ENCODE data around the gene BTBD8.

Gene BTBD8

DNA sequence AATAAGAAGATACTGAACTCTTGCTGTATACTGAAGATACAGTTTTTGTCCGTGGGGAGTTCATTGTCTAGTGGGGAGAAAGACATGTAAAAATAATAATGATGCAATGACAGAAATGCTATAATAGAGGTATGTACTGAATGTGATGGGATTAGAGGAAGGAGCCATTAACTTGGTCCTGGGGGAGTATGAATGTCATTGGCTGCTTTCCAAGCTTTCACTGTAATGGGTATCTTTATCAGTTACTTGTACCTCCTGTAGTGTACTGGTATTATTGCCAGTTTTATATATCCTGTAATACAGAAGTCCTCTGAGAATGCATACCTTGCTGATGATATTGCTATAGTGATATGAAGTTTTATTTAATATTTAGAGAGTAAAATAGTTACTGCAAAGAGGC lies 7.4 kb downstream of the BTBD8 start:
- FAIRE-seq (no peak), DNase-seq (ENCODE audit: extremely low spot score, insufficient read length, low read depth) (no peak)

DNA sequence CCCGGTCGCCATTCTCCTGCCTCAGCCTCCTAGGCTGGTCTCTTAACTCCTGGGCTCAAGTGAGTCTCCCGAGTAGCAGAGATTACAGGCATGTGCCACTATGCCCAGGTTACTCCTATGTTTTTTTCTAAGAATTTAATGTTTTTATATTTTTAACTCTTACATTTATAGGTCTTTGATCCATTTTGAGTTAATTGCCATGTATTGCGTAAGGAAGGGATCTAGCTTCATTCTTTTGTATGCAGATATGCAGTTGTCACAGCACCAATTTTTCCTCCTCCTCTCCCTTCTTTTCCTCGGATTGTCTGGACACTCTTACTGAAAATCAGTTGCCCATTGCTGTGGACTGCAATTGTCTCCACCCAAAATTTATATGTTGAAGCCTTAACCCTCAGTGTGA lies 11.5 kb downstream of the BTBD8 start:
- DNase-seq (ENCODE audit: extremely low spot score, insufficient read length, low read depth) (no peak), FAIRE-seq (no peak)

DNA sequence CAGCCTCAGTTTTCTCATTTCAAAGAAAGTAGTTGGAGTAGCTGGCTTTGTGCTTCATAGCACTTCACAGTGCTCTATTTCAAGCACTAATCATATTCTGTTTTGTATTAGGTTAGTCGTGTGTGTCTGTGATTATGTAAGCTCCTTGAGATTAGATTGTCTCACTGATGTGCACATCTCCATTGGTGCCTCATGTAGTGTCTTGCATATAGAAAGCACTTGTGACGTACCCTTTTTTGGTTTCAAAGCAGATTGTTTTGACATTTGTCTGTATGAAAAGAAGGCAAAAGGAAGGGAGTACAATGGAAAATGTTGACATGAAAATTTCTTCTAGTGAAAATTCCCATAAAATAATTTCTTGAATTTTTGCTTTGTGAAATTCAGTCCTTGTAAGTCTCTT lies 13.9 kb downstream of the BTBD8 start:
- DNase-seq (ENCODE audit: extremely low spot score, insufficient read length, low read depth), result no peak
- no peak for FAIRE-seq

DNA sequence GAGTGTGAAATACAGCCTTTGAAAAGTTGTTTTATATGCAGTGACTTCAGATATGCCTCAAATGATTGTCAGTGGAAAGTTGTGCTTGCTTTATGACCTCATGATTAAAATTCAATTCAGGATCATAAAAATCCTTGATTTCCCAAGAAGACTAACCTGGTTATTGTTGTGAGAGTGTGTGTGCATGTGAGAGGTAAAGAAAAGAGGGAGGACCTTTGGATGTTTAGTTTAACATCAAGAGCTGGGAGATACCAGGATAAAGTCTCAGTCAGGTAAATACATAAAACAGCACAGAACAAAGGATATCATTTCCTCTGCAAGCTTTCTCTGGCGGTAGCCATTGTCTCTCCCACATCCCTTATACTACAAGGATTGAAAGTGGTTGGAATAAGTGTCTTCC lies 14.4 kb downstream of the BTBD8 start:
- DNase-seq (ENCODE audit: extremely low spot score, insufficient read length, low read depth) (no peak), FAIRE-seq (no peak)

DNA sequence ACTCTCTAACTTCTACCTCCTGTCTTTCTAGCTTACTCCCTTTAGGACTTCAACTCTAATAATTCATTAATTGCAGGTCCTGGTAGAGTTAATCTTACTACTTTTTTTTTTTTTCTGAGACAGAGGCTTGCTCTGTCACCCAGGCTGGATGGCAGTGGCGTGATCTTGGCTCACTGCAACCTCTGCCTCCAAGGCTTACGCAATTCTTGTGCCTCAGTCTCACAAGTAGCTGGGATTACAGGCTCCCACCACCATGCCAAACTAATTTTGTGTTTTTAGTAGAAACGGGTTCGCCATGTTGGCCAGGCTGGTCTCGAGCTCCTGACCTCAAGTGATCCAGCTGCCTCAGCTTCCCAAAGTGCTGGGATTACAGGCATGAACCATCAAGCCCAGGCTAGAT lies 15.7 kb downstream of the BTBD8 start:
- DNase-seq (ENCODE audit: extremely low spot score, insufficient read length, low read depth) (no peak), FAIRE-seq (no peak)

DNA sequence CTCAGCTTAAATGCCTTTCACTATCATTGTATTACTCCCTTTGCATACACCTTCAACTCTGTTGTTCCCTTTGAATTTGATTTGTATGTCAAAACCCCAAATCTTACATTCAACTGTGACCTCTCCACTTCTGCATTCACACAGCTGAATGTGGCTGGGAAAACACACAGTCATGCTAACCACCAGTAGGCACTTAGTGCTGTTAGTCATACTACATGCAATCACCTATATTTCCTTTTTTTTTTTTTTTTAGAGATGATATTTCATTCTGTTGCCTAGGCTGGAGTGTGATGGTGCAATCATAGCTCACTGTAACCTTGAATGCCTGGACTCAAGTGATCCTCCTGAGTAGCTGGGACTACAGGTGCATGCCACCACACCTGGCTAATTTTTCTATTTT lies 16.2 kb downstream of the BTBD8 start:
- no peak for DNase-seq (ENCODE audit: extremely low spot score, insufficient read length, low read depth)
- no peak for FAIRE-seq

DNA sequence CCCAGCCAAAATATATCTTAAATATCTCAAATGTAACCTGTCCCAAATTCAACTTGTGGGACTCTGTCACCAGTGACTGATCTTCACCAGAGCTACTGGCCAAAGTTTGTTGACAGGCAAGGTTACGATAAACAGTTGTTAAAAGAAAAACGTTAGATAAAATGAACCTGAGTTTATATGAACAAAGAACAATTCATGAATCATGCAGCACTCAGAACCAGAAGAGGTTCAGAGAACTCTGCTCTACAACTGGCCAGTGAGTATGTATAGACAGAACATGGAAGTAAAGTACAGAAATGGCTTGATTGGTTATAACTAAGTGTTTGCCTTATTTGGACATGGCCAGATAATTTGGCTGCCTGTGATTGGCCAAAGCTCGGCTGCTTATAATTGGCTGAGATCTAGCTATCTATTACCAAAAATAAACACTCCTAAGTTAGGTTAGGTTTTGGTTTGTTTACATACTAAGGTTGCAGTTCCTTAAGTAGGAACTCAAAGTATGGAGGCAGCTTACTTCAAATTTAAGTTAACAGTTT lies 25.5 kb downstream of the BTBD8 start:
- no peak for FAIRE-seq
- no peak for DNase-seq (ENCODE audit: extremely low spot score, insufficient read length, low read depth)

DNA sequence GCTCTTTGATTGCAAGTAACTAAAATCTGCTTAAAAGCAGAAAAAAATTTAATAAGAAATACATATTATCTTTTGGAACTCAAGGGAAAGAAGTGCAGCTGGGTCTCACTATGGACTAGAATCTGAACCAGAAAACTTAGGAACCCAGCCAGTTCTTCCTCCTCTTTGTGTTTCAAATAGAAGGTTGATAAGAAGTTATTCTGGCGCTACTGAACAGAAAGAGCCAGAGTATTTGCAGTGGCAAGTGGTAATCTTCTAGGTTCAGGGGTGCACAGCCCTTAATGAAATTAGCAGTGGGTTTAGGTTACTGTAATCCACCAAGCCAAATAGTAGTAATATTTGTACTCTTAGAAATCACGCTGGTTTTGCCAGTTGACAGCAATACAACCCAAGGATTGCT lies 28.5 kb downstream of the BTBD8 start:
- FAIRE-seq (no peak), DNase-seq (ENCODE audit: extremely low spot score, insufficient read length, low read depth) (no peak)

DNA sequence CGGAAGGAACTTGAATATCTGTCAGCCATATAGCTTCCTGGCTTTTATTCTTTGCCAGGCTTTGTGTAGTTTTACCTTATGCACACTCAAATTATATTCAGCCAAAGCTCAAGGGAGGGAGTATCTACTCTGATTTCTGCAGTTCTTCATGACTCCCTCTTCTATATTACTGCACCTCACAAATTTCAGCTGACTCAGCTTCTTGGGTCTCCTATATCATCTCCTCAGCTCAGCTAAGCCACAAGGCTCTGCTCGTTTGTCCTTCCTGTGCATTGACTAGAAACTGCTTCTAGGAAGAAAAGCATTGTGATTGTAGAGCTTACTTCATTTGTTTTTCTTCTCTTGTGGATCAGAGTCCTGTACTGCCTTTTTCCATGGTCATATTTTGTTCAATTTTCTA lies 37.4 kb downstream of the BTBD8 start:
- FAIRE-seq (no peak), DNase-seq (ENCODE audit: extremely low spot score, insufficient read length, low read depth) (no peak)

DNA sequence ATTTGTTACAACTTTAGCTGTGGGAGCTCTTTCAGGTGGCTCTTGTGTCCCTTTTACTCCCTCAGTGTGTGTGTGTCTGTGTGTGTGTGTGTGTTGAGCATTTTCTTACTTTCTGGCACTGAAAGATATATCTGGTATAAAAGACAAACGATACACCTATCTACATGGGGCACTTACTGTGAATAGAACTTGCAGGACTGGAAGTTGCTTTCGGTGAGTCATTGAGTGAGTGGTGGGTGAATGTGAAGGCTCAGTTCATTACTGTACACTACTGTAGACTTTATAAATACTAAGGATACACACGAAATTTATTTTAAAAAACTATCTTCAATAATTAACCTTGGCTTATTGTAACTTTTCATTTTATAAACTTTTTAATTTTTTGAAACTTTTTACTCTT lies 38.7 kb downstream of the BTBD8 start:
- FAIRE-seq (no peak), DNase-seq (ENCODE audit: extremely low spot score, insufficient read length, low read depth) (no peak)

DNA sequence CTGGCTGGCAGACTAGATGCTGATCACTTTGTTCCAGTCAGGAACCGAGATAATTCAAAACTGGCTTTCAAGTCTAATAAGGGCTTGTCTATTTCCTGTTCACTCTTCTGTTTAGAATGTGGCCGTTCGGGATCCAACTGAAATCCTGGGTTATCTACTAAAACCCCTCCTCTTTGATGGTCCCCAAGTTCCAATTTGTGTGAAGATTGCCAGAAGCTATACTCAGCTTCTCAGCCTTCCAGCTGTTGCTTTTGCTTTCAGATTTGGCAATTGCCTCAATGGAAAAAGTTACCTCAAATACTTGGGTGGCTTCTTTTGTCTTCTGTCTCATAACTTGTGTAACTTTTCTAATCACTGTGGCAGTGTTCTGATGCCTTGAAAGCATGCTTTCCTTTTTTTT lies 43.7 kb downstream of the BTBD8 start:
- FAIRE-seq (no peak), DNase-seq (ENCODE audit: extremely low spot score, insufficient read length, low read depth) (no peak)

DNA sequence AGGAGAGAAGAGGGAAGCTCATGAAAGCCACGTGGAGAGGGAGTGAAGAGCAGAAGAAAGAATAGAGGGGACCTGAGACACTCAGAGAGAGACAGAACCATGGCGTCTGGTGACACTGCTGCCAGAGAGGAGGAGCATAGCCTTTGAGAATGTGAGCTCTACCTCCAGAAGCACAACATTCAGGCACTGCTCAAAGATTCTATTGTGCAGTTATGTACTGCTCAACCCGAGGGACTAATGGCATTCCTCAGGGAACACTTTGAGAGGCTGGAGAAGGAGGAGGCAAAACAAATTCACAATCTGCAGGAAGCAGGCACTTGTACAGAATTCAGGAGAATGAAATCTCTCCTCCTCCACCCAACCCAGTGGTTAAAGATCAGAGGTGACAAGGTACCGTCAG lies 45.1 kb downstream of the BTBD8 start:
- no peak for DNase-seq (ENCODE audit: extremely low spot score, insufficient read length, low read depth)

DNA sequence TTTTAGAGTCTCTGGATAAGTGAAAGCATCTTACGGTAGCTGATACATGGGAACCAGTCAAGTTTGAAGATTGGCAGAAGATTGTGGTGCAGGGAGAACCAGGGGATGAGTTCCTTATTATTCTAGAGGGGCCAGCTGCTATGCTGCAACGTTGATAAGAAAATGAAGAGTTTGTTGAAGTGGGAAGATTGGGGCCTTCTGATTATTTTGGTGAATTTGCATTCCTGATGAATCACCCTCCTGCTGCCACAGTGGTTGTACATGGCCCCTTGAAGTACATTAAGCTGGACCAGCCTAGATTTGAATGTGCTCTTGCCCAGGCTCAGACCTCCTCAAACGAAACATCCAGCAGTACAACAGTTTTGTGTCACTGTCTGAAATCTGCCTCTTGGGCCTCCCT lies 45.9 kb downstream of the BTBD8 start:
- DNase-seq (ENCODE audit: extremely low spot score, insufficient read length, low read depth) (no peak), FAIRE-seq (no peak)

More for the DNA sequence above, 45.1 kb downstream of the BTBD8 start:
- FAIRE-seq, result no peak

DNA sequence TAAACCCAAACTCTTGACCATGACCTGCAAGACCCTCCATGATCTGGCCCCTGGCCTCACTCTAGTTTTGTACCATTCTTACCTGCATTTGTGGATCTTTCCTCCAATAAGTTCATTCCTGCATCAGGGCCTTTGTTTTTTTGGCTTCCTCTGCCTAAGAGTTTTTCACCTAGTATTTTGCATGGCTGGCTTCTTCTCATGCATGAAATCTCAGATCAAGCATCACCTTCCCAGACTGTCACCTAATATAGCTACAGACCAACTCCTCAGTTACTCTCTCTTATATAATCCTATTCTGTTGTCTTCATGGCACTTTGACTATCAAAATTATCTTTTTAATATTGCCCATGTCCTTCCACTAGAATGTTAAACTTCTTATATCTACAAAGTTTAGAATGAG lies 54.2 kb downstream of the BTBD8 start:
- no peak for FAIRE-seq

DNA sequence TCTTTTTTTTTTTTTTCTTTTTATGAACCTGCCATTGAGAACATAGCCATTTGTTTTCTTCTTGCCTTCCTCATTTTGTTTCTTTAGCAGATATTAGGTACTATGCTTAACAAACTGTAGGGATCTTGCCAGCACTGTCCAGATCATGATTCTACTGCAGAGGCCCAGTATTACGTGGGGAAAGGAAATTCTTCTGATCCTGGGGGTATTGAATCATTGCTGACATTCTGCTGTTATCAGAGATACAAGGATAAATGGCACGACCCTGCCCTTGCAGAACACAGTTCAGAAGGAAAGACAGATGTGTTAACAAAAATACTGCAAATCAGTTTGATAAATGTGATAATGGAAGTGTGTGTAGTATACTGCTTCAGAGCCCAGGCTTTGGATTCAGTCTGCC lies 56.2 kb downstream of the BTBD8 start:
- FAIRE-seq, result no peak

More for the DNA sequence above, 54.2 kb downstream of the BTBD8 start:
- DNase-seq (ENCODE audit: extremely low spot score, insufficient read length, low read depth), result no peak

DNA sequence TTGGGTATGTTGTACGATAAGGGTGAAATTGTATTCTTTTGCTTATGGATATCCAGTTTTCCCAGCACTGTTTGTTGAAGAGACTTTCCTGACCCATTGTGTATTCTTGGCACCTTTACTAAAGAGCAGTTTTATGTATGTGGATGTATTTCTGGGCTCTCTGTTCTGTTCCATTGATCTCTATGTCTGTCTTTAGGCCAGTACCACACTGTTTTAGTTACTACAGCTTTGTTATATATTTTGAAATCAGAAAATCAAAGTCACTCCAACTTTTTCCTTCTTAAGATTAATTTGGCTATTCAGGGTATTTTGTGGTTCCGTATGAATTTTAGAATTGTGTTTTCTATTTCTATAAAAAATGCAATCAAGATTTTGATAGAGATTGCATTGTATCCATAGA lies 74.8 kb downstream of the BTBD8 start:
- no peak for DNase-seq (ENCODE audit: extremely low spot score, insufficient read length, low read depth)
- no peak for FAIRE-seq

More for the DNA sequence above, 56.2 kb downstream of the BTBD8 start:
- DNase-seq (ENCODE audit: extremely low spot score, insufficient read length, low read depth), result no peak

DNA sequence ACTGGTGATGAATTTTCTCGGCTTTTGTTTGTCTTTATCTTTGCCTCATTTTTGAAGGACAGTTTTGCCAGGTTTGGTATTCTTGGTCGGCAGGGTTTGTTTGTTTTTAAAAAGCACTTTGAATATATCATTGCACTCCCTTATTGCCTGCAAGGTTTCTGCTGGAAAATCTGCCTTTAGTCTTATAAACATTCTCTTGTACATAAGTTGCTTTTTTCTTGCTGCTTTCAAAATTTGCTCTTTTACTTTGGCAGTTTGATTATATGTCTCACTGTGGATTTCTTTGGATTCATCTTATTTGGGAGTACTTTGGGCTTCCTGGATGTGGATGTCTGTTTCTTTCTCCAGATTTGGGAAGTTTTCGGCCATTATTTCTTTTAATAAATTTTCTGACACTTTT lies 79.4 kb downstream of the BTBD8 start:
- no peak for DNase-seq (ENCODE audit: extremely low spot score, insufficient read length, low read depth)
- no peak for FAIRE-seq

DNA sequence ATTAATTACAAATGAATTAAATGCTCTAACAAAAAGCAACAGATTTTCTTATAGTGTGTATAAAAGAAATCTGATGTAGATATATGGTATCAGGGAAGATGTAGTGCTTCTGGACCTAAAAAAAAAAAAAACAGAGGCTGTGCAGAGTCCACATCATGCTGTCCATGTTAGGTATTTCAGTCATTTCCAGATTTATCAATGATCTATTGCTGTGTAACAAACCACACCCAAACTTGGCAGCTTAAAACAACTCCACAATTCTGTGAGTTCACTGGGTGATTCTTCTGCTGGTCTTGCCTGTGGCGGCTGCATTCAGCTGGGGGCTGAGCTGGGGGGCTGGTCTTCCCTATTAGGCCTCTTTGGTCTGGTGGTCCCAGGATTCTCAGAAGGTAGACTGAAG lies 85.2 kb downstream of the BTBD8 start:
- DNase-seq (ENCODE audit: extremely low spot score, insufficient read length, low read depth) (no peak), FAIRE-seq (no peak)

DNA sequence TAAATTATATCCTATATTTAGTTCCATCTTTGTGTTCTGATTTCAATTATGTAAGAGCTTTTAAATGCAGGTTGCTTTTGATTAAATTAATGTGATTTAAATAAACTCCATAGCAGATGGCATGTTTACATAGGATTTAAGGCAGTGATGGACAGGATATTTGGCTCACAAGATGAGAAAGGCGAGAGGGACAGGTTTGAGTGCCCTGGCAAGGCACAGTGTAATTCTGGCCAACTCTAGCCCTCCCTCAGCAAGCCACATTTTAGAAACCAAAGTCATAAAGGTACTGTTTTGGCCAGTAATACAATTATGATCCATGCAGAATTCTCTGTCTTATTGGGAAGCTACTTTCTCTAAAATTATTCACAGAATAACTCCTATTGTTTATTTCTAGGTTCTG lies 87.0 kb downstream of the BTBD8 start:
- DNase-seq (ENCODE audit: extremely low spot score, insufficient read length, low read depth) (no peak), FAIRE-seq (no peak)

DNA sequence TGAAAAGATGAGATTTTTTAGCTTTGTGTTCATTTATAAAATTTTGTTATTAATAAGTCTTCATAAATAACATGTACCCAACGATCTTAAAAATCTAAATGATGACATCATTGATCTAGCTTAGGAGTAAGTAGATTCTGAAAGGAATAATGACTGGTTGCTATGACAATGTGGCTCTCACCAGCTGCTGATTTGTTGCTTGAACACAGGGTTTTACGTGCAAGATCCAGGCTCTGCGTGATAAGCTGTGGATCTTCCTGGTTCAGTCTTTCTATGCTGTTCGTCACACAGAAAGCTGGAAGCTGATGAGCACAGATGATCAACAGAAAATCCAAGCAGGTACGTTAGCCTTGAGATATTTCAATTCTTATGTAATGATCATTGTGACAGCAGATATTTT lies 88.5 kb downstream of the BTBD8 start:
- FAIRE-seq (no peak), DNase-seq (ENCODE audit: extremely low spot score, insufficient read length, low read depth) (no peak)

DNA sequence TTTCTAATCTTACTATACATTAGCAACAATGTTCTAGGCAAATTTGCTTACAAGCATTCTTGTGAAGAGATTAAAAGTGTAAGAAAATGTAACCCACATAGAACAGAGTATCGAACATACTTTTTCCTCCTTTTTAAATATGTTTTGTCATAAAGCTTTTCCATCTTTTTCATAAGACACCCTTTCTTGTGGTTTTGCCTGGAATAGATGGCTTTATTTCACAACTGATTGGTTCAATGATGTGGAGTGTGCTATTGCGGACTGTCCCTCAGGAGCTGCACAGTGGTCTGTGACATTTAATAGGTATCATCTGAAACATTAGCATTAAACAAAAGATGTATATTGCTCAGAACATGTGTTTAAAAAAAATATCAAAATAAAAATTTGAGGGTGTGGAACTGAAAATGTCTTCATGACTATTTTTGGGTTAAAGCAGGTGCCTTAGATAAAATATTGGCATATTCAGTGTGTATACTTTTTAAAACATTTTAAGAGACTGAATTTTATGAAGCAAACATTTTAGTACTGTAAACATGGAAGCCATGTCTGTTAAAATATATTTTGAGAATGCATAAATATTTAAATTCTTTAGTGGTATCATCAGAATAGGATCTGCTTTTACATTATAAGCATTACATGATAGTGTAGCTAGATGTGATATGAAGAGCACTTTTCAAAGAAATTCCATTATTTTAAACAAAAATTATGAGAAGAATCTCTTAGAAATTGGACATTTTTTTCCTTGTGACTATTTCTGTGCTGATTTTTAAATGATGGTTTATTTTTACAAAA lies 89.3 kb downstream of the BTBD8 start:
- DNase-seq (ENCODE audit: extremely low spot score, insufficient read length, low read depth), result no peak
- no peak for FAIRE-seq

DNA sequence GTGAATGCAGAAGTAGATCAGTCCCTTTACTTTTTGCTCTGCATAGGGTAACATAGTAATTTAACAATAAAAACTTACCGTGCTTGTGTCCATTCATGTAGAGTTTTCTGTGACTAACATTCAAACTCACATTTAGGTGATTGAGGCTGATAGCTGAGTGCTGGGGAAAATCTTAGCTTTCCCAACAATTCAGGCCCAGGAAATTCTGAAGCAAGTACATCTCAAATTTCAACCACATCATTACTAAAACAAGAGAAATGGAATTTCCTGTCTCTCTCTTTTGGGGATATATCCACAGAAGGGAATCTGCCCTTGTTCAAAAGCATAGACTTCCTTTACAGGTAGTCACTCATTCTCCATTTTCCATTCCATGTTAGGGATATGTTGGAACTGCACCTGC lies 104.5 kb downstream of the BTBD8 start:
- DNase-seq (ENCODE audit: extremely low spot score, insufficient read length, low read depth) (no peak), FAIRE-seq (no peak)

Data from GM18507 (cell line).